T-helper 17 cell (primary cell): ENCODE measurements around the gene CCDC71. TPM values are rescaled to one million over a fixed set of nuclear protein-coding genes. Genes with fewer than 3 reads are reported as not detected.

Experiments
- ATAC-seq: fragments of 150-1000 bp; cut with Tn5 transposase; 2 replicates; pipeline ENCODE4 v1.10.0; 2021; ENCODE audit warnings: mild to moderate bottlenecking, moderate library complexity
- DNase-seq, 3 donors: peaks; one replicate each; pipeline versions ENCODE4 v3.0.0 to v3.0.0-alpha.2; 2020 to 2021
- H3K9me3 ChIP-seq: one replicate; pipeline ENCODE4 v1.7.0; 2013; ENCODE audit warnings: low read length, mild to moderate bottlenecking; ENCODE audit not compliant: control insufficient read depth, poor library complexity, severe bottlenecking
- H3K27ac Mint-ChIP-seq: one replicate; pipeline ENCODE4 v1.8.0; 2022; ENCODE audit warnings: mild to moderate bottlenecking, moderate library complexity, mixed read lengths
- H3K27me3 Mint-ChIP-seq: one replicate; pipeline ENCODE4 v1.8.0; 2022; ENCODE audit warnings: mixed read lengths
- H3K36me3 Mint-ChIP-seq: one replicate; pipeline ENCODE4 v1.8.0; 2022; ENCODE audit warnings: low read depth, mixed read lengths
- H3K4me1 Mint-ChIP-seq: one replicate; pipeline ENCODE4 v1.8.0; 2022; ENCODE audit warnings: mild to moderate bottlenecking, mixed read lengths
- H3K4me3 Mint-ChIP-seq: one replicate; pipeline ENCODE4 v1.8.0; 2022; ENCODE audit warnings: mild to moderate bottlenecking, moderate library complexity, mixed read lengths
- total RNA-seq, 4 donors: library from RNA in 2 of 4; stranded (reverse) in 2 of 4; gene quantifications; one replicate each; pipeline ENCODE4 v1.2.3 and lab custom pipeline; 2022 to 2026

Gene CCDC71
- total RNA-seq, 2 donors from 2014 or later: 13.7 to 13.9 TPM

DNA sequence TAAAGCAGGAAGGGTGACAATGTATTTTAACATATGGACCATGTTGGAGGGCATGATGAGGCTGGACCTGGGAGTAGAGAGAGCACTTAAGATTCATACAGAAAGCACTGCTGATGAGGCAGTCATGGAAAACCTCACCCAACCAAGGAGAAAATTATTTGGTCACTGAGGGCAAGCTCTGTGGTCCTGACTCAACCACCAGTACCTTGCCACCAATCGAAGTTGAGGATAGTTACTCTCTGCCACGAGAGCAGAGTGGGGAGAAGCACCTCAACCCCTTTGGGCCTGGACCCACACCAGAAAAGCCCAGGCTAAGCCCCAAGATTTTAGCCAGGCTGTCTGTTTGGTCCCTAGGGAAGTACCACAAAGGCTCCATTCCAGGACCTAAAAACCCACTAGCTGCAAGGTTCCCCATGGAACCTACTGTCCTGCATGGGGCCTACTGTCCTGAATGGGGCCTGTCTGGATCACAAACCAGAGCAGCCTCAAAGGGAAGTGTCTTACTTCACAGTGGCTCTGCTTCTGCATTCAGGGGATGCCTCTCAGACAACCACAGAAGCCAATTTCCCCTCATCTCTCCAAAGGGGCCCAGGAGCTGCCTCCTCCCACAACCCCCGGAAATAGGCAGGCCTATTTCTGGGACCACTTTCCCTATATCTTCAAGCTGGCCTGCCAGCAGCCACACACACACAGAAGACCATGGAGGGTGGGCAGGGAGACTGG, 4.2 kb downstream of the CCDC71 start:
- no peak overlapping the region for H3K4me3 Mint-ChIP-seq
- H3K27me3 Mint-ChIP-seq: no peaks in the 10 kb centered on the region
- no peaks in the 10 kb centered on the region for H3K36me3 Mint-ChIP-seq
- H3K27ac Mint-ChIP-seq: no peak overlapping the region
- H3K9me3 ChIP-seq: no peaks in the 10 kb centered on the region
- H3K4me1 Mint-ChIP-seq: peaks cover 21% of the 10 kb centered on the region
- no peak for DNase-seq
- ATAC-seq: no peak

DNA sequence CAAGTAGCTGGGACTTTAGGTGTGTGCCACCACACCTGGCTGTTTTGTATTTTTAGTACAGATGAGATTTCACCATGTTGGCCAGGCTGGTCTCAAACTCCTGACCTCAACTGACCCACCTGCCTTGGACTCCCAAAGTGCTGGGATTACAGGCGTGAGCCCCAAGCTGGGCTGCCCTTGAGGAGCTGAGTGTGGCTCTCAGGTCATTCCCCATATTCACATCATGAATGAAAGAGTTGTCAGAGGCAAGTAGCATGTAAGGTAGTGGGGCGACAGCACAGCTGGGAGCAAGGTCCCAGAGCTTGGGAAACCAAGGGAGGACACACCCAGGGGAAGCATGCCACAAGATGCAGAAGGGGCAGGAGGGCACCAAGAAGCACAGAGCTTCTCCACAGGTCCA, 4.9 kb downstream of the CCDC71 start:
- H3K27me3 Mint-ChIP-seq: no peaks in the 10 kb centered on the region
- H3K36me3 Mint-ChIP-seq: no peaks in the 10 kb centered on the region
- ATAC-seq: no peak
- peaks cover 20% of the 10 kb centered on the region for H3K4me1 Mint-ChIP-seq
- no peak for DNase-seq
- no peaks in the 10 kb centered on the region for H3K9me3 ChIP-seq
- H3K27ac Mint-ChIP-seq: no peak overlapping the region
- H3K4me3 Mint-ChIP-seq: no peak overlapping the region

DNA sequence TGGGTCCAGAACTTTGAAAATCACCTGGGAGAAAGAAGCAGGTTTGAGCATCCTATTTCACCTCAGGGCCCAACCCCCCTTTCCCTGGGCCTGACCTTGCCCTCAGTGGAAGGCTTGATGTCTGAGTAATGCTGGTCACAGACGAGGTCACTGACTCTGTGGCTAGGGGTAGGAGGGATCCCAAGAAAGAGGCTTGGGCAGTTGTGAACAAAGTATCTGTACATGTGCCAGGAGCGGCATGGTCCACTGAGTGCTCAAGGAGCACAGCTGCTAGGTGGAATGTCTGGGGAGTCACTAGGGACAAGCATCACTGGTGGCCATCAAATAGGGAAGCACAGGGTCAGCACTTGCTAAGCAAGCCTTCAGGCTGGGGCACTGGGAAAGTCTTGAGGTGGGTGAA, 7.3 kb downstream of the CCDC71 start:
- peaks cover 4% of the 10 kb centered on the region for H3K4me1 Mint-ChIP-seq
- no peak overlapping the region for H3K4me3 Mint-ChIP-seq
- no peaks in the 10 kb centered on the region for H3K27me3 Mint-ChIP-seq
- ATAC-seq (no peak), DNase-seq (no peak)
- H3K9me3 ChIP-seq: no peaks in the 10 kb centered on the region
- no peaks in the 10 kb centered on the region for H3K36me3 Mint-ChIP-seq
- H3K27ac Mint-ChIP-seq: peak overlapping the region; percentile 11

DNA sequence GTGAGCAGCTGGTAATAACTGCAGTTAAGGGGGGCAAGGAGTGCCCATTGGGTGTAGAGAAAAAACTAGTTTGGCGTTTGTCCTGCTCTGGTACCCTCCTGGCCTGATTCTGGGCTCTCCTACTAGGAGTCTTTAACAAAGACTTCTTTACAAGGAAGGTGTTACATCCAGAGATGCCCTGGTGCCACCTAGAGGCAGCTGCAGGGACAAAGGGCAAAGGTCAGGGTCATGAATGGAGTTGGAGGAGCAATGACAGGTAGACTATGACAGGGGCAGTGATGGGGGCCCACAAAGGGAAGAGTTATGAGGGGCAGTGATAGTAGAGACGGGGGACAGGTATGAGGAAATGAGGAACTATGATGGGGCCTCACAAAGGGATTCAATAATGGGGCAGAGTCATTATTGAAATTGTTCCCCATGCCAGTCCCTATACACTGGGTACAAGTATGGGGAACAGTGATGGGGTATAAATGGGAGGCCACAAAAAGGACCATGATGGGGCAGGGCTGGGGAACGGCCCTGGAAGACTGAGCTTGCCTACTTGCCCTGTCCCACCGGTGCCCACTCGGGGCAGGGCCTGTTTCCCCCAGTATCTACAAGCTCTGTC, 7.9 kb downstream of the CCDC71 start:
- peaks cover 4% of the 10 kb centered on the region for H3K4me1 Mint-ChIP-seq
- DNase-seq: peak; percentile 34 to 58 (median 45)
- H3K27ac Mint-ChIP-seq: peak overlapping the region; percentile 16
- no peaks in the 10 kb centered on the region for H3K27me3 Mint-ChIP-seq
- peak; percentile 93 for ATAC-seq
- no peaks in the 10 kb centered on the region for H3K36me3 Mint-ChIP-seq
- H3K4me3 Mint-ChIP-seq: no peak overlapping the region
- no peaks in the 10 kb centered on the region for H3K9me3 ChIP-seq

DNA sequence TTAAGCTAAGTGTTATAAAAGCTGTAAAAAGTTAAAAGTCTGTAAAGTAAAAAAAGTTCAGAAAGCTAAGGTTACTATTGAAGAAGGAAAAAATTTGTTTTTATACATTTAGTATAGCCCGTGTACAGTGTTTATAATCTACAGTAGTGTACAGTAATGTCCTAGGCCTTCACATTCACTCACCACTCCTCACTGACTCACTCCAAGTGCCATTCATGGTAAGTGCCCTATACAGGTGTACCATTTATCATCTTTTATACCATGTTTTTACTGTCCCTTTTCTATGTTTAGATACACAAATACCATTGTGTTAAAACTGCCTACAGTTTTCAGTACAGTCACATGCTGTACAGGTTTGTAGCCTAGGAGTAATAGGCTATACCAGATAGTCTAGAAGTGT, 8.8 kb downstream of the CCDC71 start:
- Mint-ChIP-seq H3K27ac (no peak overlapping the region), H3K27me3 (no peaks in the 10 kb centered on the region), H3K4me1 (peaks cover 4% of the 10 kb centered on the region), H3K36me3 (no peaks in the 10 kb centered on the region), H3K4me3 (no peak overlapping the region)
- ATAC-seq (no peak), DNase-seq (no peak)
- H3K9me3 ChIP-seq: no peaks in the 10 kb centered on the region

DNA sequence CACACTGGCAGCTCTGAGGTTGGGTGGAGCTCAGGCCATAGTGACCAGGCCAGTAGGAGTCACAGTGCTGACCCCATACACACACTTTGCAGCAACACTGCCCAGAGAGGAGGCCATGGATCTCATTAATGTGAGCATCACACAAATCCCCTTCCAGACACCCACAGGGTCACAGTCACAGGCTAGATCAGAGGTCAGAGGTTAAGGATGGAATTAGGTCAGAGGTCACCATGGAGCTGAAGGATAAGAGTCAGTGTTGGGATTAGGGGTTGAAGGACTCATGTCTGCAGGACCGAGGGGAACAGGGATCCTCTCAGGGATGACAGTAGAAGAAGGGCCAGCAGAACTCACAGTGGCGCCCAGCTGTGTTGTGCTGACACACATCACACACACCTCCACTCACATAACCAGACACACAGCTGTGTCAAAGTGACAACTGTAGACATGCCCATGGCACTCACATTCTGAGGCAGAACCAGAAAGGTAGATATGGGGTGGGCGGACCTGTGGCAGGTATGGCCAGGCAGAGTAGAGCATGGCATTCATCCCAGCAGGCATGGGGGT, 12.7 kb downstream of the CCDC71 start:
- peak overlapping the region; percentile 19 for H3K27ac Mint-ChIP-seq
- no peaks in the 10 kb centered on the region for H3K27me3 Mint-ChIP-seq
- no peak for ATAC-seq
- DNase-seq: no peak
- H3K4me1 Mint-ChIP-seq: peaks cover 4% of the 10 kb centered on the region
- H3K9me3 ChIP-seq: no peaks in the 10 kb centered on the region
- no peak overlapping the region for H3K4me3 Mint-ChIP-seq
- H3K36me3 Mint-ChIP-seq: no peaks in the 10 kb centered on the region

DNA sequence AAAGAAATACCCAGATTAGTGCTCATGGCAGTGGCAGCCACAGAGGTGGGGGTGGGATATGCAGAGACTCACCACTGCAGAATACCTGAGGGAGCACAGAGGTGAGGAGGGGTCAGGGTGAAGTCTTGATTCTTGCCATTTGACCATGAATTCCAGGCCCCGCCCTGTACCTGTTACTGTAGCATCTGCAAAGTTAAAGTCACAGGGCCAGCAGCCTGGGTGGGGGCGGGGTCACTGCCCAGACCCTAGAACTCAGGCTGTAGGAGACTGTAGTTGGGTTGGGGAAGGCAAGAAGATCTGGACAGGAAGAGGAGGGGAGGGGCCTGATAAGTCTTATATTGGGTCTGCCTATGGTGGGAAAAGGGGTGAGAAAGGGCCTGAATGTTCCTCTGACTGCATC, 14.5 kb downstream of the CCDC71 start:
- no peak for ATAC-seq
- no peaks in the 10 kb centered on the region for H3K9me3 ChIP-seq
- no peaks in the 10 kb centered on the region for H3K4me1 Mint-ChIP-seq
- H3K27me3 Mint-ChIP-seq: no peaks in the 10 kb centered on the region
- DNase-seq: no peak
- H3K27ac Mint-ChIP-seq: peak overlapping the region; percentile 39
- no peak overlapping the region for H3K4me3 Mint-ChIP-seq
- H3K36me3 Mint-ChIP-seq: no peaks in the 10 kb centered on the region

DNA sequence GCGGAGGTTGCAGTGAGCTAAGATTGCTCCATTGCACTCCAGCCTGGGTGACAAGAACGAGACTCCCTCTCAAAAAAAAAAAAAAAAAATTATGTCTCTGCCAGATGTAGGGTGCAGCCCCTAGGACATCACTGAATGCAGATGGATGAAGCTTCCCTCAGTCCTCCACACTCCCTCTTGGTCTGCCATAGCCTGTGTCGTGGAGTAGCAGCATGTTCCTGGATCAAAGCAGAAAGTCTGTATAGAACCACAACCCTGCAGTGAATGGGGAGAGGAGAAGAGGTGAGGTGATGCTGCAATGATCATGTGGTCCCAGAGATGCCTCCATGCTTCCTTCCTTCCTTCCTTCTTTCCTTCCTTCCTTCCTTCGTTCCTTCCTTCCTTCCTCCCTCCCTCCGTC, 18.0 kb downstream of the CCDC71 start:
- Mint-ChIP-seq H3K27me3 (no peaks in the 10 kb centered on the region), H3K27ac (no peak overlapping the region), H3K4me1 (no peaks in the 10 kb centered on the region), H3K4me3 (no peak overlapping the region), H3K36me3 (no peaks in the 10 kb centered on the region)
- no peaks in the 10 kb centered on the region for H3K9me3 ChIP-seq
- ATAC-seq (no peak), DNase-seq (no peak)

DNA sequence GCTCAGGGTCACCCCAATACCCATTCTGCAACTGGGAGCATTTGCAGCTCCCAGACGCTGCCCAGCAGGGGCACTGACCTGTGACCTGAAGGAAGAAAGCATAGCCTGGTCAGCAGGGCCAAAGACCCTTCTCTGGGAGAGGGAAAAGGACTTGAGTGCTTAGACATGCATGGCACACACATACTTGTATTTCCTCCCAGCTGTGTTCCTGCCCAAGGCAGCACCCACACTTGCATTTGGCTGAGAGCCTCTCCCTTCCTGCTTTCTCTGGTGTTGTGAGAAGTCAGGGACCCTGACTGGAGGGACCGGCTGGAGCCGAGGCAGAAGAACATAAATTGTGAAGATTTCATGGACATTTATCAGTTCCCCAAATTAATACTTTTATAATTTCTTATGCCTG, 26.1 kb downstream of the CCDC71 start:
- Mint-ChIP-seq H3K27ac (no peak overlapping the region), H3K36me3 (peaks cover 4% of the 10 kb centered on the region), H3K27me3 (peaks cover 22% of the 10 kb centered on the region), H3K4me3 (no peak overlapping the region), H3K4me1 (no peaks in the 10 kb centered on the region)
- DNase-seq (no peak), ATAC-seq (no peak)
- H3K9me3 ChIP-seq: peaks cover 2% of the 10 kb centered on the region

DNA sequence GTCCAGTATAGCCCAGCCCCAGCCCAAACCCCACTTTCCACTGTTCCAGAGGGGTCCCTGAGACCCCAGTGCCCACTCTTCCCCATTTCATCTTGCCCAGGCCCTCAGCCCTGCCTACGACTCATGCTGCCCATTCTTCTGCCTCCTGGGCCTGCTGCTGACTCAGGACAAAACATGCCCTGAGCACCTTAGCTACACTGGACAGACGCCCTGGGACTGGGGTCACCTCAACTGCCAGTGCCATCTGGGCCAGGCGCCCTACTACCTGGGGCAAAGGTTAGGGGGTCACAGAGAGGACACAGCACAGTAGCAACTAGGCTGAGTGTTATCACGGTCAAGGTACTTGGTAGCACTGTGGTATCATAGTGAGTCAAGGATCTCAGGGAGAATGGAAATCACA, 30.6 kb downstream of the CCDC71 start:
- Mint-ChIP-seq H3K27me3 (peaks cover 51% of the 10 kb centered on the region), H3K4me3 (no peak overlapping the region), H3K4me1 (peaks cover 3% of the 10 kb centered on the region), H3K36me3 (peaks cover 2% of the 10 kb centered on the region), H3K27ac (peak overlapping the region; percentile 27)
- ATAC-seq (no peak), DNase-seq (no peak)
- no peaks in the 10 kb centered on the region for H3K9me3 ChIP-seq

DNA sequence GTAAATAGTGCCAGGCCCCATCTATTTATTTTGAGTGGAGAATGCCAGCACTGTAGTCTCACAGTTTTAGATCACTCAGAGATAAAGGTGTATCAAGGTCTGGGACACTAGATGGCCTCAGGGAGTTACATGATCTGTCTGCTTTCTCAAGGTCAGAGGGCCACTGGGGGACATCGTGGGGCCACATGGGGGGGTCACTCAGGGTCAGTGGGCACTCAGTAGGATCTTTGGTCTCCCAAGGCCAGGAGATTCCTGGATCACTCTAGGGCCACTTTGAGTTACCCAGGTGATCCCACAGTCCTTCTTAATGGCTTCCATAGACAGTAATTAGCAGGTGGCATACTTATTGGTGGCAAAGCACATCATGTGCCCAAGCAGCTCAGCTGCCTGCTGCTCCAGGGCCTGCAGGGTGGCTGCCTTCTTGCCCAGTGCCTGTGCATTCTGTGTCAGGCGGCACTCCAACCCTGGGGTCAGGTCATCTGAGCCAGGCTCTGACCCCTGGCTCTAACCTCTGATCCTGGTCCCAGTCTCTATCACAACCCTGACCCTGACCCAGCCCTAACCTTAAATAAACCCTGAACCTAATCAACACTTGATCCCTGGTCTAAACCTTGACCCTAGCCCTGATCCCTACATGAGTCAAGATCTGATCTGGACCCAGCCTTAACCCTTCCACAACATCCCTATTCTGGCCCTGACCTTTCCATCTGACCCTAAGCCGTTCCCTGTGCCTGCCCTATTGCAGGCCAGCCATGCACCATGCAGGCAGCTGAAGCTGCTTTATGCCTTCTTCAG, 31.5 kb downstream of the CCDC71 start:
- H3K4me3 Mint-ChIP-seq: no peak overlapping the region
- H3K9me3 ChIP-seq: no peaks in the 10 kb centered on the region
- peak overlapping the region; percentile 27 for H3K27ac Mint-ChIP-seq
- H3K36me3 Mint-ChIP-seq: peaks cover 2% of the 10 kb centered on the region
- peaks cover 3% of the 10 kb centered on the region for H3K4me1 Mint-ChIP-seq
- DNase-seq (no peak), ATAC-seq (no peak)
- H3K27me3 Mint-ChIP-seq: peaks cover 47% of the 10 kb centered on the region

DNA sequence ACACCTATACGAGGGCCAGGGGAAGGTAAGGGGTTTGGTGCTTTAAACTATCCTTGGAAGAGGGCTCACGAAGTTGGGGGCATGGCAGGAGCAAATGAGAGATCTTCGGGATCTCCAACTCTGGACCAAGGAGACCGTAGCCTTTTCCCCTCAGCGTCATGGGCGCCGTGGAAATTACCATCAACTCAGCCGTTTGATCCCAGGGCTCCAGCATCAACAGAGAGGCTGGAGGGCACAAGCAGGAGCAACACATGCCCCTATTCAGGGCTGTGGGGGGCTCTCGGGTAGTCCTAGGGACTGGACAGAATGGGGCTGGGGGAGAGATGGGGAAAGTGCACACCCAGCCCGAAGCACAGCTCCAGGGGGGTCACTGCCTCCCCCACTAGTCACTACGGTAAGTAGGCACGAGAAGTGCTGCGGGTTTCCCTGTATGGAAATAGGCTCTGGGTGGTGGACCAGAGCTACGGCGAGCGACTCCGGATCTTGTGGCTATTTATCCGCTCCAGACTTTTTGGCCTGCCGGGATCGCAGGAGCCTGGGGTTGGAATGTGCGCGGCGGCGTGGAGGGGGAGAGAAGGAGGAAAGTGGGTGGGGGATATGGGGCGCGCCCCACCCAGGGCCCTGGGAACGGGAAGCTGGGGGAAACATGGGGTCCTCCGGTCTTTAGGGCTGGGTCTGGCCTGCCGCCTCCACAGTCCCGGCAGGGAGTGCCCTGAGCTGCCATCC, 32.7 kb downstream of the CCDC71 start:
- peaks cover 2% of the 10 kb centered on the region for H3K36me3 Mint-ChIP-seq
- H3K27ac Mint-ChIP-seq: no peak overlapping the region
- ATAC-seq (no peak), DNase-seq (no peak)
- H3K4me3 Mint-ChIP-seq: no peak overlapping the region
- H3K9me3 ChIP-seq: no peaks in the 10 kb centered on the region
- H3K4me1 Mint-ChIP-seq: peaks cover 3% of the 10 kb centered on the region
- H3K27me3 Mint-ChIP-seq: peaks cover 47% of the 10 kb centered on the region
